HCT116 (cell line): Measurements from ENCODE around the gene PNPLA6. TPM values are rescaled to one million over a fixed set of nuclear protein-coding genes. Genes with fewer than 3 reads are reported as not detected.

Source experiments
- ATAC-seq: fragments of 200-7000 bp; cut with Tn5 transposase; 2 replicates; pipeline ENCODE4 v1.9.1; 2020; ENCODE audit warnings: mild to moderate bottlenecking, moderate library complexity
- BruUV-seq: library from RNA; stranded (reverse); fragments of 400-500 nt; replicated peaks from 2 replicates; lab custom pipeline; 2021; lab: Mats Ljungman, UMichigan
- CTCF ChIA-PET: fragments of 300-600 bp; sonication (Branson Sonifier 250); formaldehyde crosslinking; loops from one replicate; lab custom pipeline; 2021; ENCODE audit warnings: antibody characterized with exemption; lab: Charles Lee
- POLR2A ChIA-PET: fragments of 300-600, 350-600 bp; sonication (Branson Sonifier 250); formaldehyde crosslinking; loops from one replicate; lab custom pipeline; 2021; ENCODE audit warnings: antibody characterized with exemption; lab: Charles Lee
- RAD21 ChIA-PET, 2 experiments: fragments of 300-600 bp; sonication (Branson Sonifier 250); formaldehyde crosslinking; loops; one replicate each; lab custom pipeline; 2023; ENCODE audit warnings: low total read pairs in 2 of 2; ENCODE audit not compliant: uncharacterized antibody in 2 of 2, unreplicated experiment in 2 of 2, low non-redundant PET in 1 of 2; lab: Charles Lee
- DNase-seq: peaks from one replicate; pipeline ENCODE4 v3.0.0-alpha.2; 2010; ENCODE audit warnings: low read depth, low spot score
- H2AFZ ChIP-seq: fragments of 200-600 bp; shearing (Covaris generic), sonication (generic); 2 replicates; pipeline ENCODE4 v1.6.1; 2017; ENCODE audit warnings: low read depth, mixed run types, mixed read lengths, antibody characterized with exemption, low read length; ENCODE audit not compliant: poor library complexity, severe bottlenecking
- H3K27ac ChIP-seq: 2 replicates; pipeline ENCODE4 v1.5.1; 2012; ENCODE audit warnings: low read depth, low read length
- H3K27me3 ChIP-seq: fragments of 200-600 bp; sonication (generic); 2 replicates; pipeline ENCODE4 v1.6.1; 2016; ENCODE audit warnings: mixed run types, low read length, mixed read lengths; ENCODE audit not compliant: insufficient read depth
- H3K36me3 ChIP-seq, 2 experiments: fragments of 200-500 bp in 1 of 2; fragments of 200-600 bp in 1 of 2; sonication (Bioruptor generic) in 1 of 2; sonication (generic) in 1 of 2; 2 replicates each; pipeline versions ENCODE4 v1.5.1 to v1.6.1; 2014 to 2016; ENCODE audit warnings: low read length in 2 of 2, inconsistent platforms in 1 of 2, mixed read lengths in 1 of 2, mixed run types in 1 of 2; ENCODE audit not compliant: insufficient read depth in 2 of 2, control insufficient read depth in 1 of 2
- H3K4me1 ChIP-seq, 2 experiments: fragments of 200-600 bp in 1 of 2; sonication (generic) in 1 of 2; 2 replicates each; pipeline versions ENCODE4 v1.5.1 to v1.6.1; 2012 to 2017; ENCODE audit warnings: low read length in 2 of 2, inconsistent platforms in 1 of 2, mild to moderate bottlenecking in 1 of 2, mixed read lengths in 1 of 2, mixed run types in 1 of 2, moderate library complexity in 1 of 2; ENCODE audit not compliant: insufficient read depth in 2 of 2, control insufficient read depth in 1 of 2
- H3K4me2 ChIP-seq: fragments of 200-600 bp; sonication (generic); 2 replicates; pipeline ENCODE4 v1.6.1; 2017; ENCODE audit warnings: mixed run types, low read length, mixed read lengths
- H3K4me3 ChIP-seq, 2 experiments: fragments of 200-600 bp in 1 of 2; sonication (generic) in 1 of 2; replicated peaks in 1 of 2; 2 replicates each; pipeline ENCODE4 v1.5.1; 2011 to 2016; ENCODE audit warnings: low read length in 2 of 2, control low read depth in 1 of 2, low read depth in 1 of 2, mild to moderate bottlenecking in 1 of 2, mixed read lengths in 1 of 2, mixed run types in 1 of 2
- H3K79me2 ChIP-seq: fragments of 200-600 bp; sonication (generic); 2 replicates; pipeline ENCODE4 v1.6.1; 2017; ENCODE audit warnings: mild to moderate bottlenecking, mixed run types, low read length, moderate library complexity, mixed read lengths; ENCODE audit not compliant: insufficient read depth
- H3K9ac ChIP-seq: fragments of 200-600 bp; sonication (generic); 2 replicates; pipeline ENCODE4 v1.6.1; 2016; ENCODE audit warnings: low read length, mixed read lengths
- H3K9me2 ChIP-seq: fragments of 200-600 bp; sonication (generic), shearing (Covaris generic); 2 replicates; pipeline ENCODE4 v1.6.1; 2017; ENCODE audit warnings: mixed run types, mild to moderate bottlenecking, moderate library complexity; ENCODE audit not compliant: insufficient read depth
- H3K9me3 ChIP-seq, 2 experiments: fragments of 200-500 bp in 1 of 2; fragments of 200-600 bp in 1 of 2; sonication (Bioruptor generic) in 1 of 2; sonication (generic) in 1 of 2; 2 replicates each; pipeline ENCODE4 v1.6.1; 2014 to 2017; ENCODE audit warnings: low read length in 2 of 2, mixed read lengths in 2 of 2, inconsistent platforms in 1 of 2, low read depth in 1 of 2, mild to moderate bottlenecking in 1 of 2, mixed run types in 1 of 2, moderate library complexity in 1 of 2; ENCODE audit not compliant: control insufficient read depth in 1 of 2, insufficient read depth in 1 of 2
- H4K20me1 ChIP-seq: fragments of 200-600 bp; sonication (generic), shearing (Covaris generic); 2 replicates; pipeline ENCODE4 v1.6.1; 2017; ENCODE audit warnings: mixed run types, mild to moderate bottlenecking, moderate library complexity; ENCODE audit not compliant: insufficient read depth
- ATF3 ChIP-seq: IDR thresholded peaks from 2 replicates; pipeline ENCODE4 v1.6.1; 2012
- CBX3 ChIP-seq: IDR thresholded peaks from 2 replicates; pipeline ENCODE4 v1.6.1; 2012; ENCODE audit warnings: low read depth
- CEBPB ChIP-seq: IDR thresholded peaks from 2 replicates; pipeline ENCODE4 v1.6.1; 2012; ENCODE audit warnings: low read depth
- CTCF ChIP-seq, 3 experiments: fragments of 200-600 bp in 1 of 3; sonication (generic) in 1 of 3; IDR thresholded peaks in 2 of 3; conservative IDR thresholded peaks in 1 of 3; 2 replicates each; pipeline ENCODE4 v1.5.1; 2012 to 2017; ENCODE audit warnings: low read depth in 2 of 3, low read length in 2 of 3, antibody characterized with exemption in 1 of 3, borderline replicate concordance in 1 of 3, control low read depth in 1 of 3, mild to moderate bottlenecking in 1 of 3, mixed read lengths in 1 of 3, mixed run types in 1 of 3, moderate library complexity in 1 of 3; ENCODE audit not compliant: insufficient read depth in 1 of 3
- EGR1 ChIP-seq: IDR thresholded peaks from 2 replicates; pipeline ENCODE4 v1.6.1; 2012; ENCODE audit warnings: low read depth
- FOSL1 ChIP-seq: IDR thresholded peaks from 2 replicates; pipeline ENCODE4 v1.6.1; 2012; ENCODE audit warnings: low read depth
- MAX ChIP-seq: IDR thresholded peaks from 2 replicates; pipeline ENCODE4 v1.6.1; 2012
- POLR2A ChIP-seq: IDR thresholded peaks from 2 replicates; pipeline ENCODE4 v1.7.0; 2011; ENCODE audit warnings: borderline replicate concordance; ENCODE audit not compliant: insufficient read depth, insufficient read length; ENCODE audit errors: extremely low read depth
- RAD21 ChIP-seq: IDR thresholded peaks from 2 replicates; pipeline ENCODE4 v1.6.1; 2012; ENCODE audit warnings: low read depth, mild to moderate bottlenecking
- SRF ChIP-seq: IDR thresholded peaks from 2 replicates; pipeline ENCODE4 v1.6.1; 2012; ENCODE audit warnings: low read depth
- YY1 ChIP-seq: IDR thresholded peaks from 2 replicates; pipeline ENCODE4 v1.6.1; 2011; ENCODE audit warnings: low read length, low read depth, moderate library complexity, mild to moderate bottlenecking; ENCODE audit not compliant: insufficient replicate concordance; ENCODE audit errors: extremely low read depth
- ZFX ChIP-seq: fragments of 450-650 bp; IDR thresholded peaks from 2 replicates; pipeline ENCODE4 v1.6.1; 2017
- ZNF274 ChIP-seq: fragments of 200-500 bp; sonication (Bioruptor generic); IDR thresholded peaks from 2 replicates; pipeline ENCODE4 v1.6.1; 2014; ENCODE audit warnings: mild to moderate bottlenecking, low read depth, low read length, inconsistent platforms
- intact Hi-C: fragments of 100-400 bp; cut with micrococcal nuclease; formaldehyde crosslinking; loops from 2 replicates; pipeline ENCODE4 v1.10.0; 2022
- total RNA-seq: library from RNA; stranded (reverse); gene quantifications from one replicate; pipeline ENCODE4 v1.2.1, GENCODE V29; 2021; ENCODE audit not compliant: unreplicated experiment

PNPLA6 gene
- total RNA-seq, 1 experiment from 2014 or later, result 159 TPM

- Histone ChIP-seq H3K9me2 (no peaks in the 10 kb centered on the region), H3K79me2 (no peaks in the 10 kb centered on the region; the same call in 1 of the 2 replicates), H3K9me3 (no peaks in the 10 kb centered on the region), H2AFZ (no peak overlapping the region), H3K4me3 (0 out of 4 replicates have a peak overlapping the region, but pooled peaks of 1 of the 2 experiments have one; percentile 6), H3K27me3 (no peaks in the 10 kb centered on the region), H3K4me2 (peak overlapping the region; percentile 33), H4K20me1 (no peaks in the 10 kb centered on the region), H3K27ac (no peak overlapping the region; the same call in 1 of the 2 replicates), H3K4me1 (peaks cover 0 to 16% of the 10 kb centered on the region in 2 experiments; a peak in 2 of 4 replicates), H3K9ac (no peak overlapping the region), H3K36me3 (peaks cover 10 to 32% of the 10 kb centered on the region in 2 experiments)
- ChIA-PET CTCF (interaction anchor here (1.0 kb wide), 1 partner anchor 27 kb away, joined by 4 read pairs; no protein-coding TSS in a partner anchor), RAD21 (no interaction called here), POLR2A (no interaction called here)
- ATAC-seq (peak; percentile 97), DNase-seq (peak; percentile 36)
- intact Hi-C loops, result no loop called here
- TF ChIP-seq EGR1 (0 out of 2 replicates have a peak, but pooled peaks have one; percentile 38), ZFX (no peak), SRF (no peak), ATF3 (no peak)
- no TSS peak for BruUV-seq
These were observed 5.4 kb downstream of the PNPLA6 start for GRCh38 chr19:7540761-7541474.

GRCh38 chr19:7541475-7541824 is 5.9 kb downstream of the PNPLA6 start:
- Histone ChIP-seq H3K4me2 (peak overlapping the region; percentile 33), H3K36me3 (peaks cover 10 to 32% of the 10 kb centered on the region in 2 experiments), H3K4me3 (0 out of 4 replicates have a peak overlapping the region, but pooled peaks of 1 of the 2 experiments have one; percentile 6), H3K9me3 (no peaks in the 10 kb centered on the region), H3K9ac (no peak overlapping the region), H3K79me2 (no peaks in the 10 kb centered on the region), H3K9me2 (no peaks in the 10 kb centered on the region), H3K27me3 (no peaks in the 10 kb centered on the region), H4K20me1 (no peaks in the 10 kb centered on the region), H3K27ac (peak overlapping the region; percentile 25; the same call in 1 of the 2 replicates), H2AFZ (no peak overlapping the region), H3K4me1 (peaks cover 0 to 11% of the 10 kb centered on the region in 2 experiments; a peak in 2 of 4 replicates)
- POLR2A ChIA-PET, result no interaction called here
- DNase-seq (no peak), ATAC-seq (no peak)
- intact Hi-C loops, result no loop called here
- CTCF ChIA-PET, result interaction anchor here (1.0 kb wide), 1 partner anchor 27 kb away, joined by 4 read pairs; no protein-coding TSS in a partner anchor
- no TSS peak for BruUV-seq
- RAD21 ChIA-PET, result no interaction called here
- TF ChIP-seq ATF3 (no peak), CEBPB (no peak), CBX3 (no peak), ZNF274 (no peak), POLR2A (no peak), FOSL1 (no peak), ZFX (no peak), CTCF (IDR thresholded peaks at IDR 0.05 in 2 of 3, conservative IDR thresholded peaks at IDR 0.05 in 1 of 3; ENCODE audit: borderline replicate concordance in 1 of 3, insufficient read depth in 1 of 3, low read depth in 2 of 3, low read length in 2 of 3) (no peak), YY1 (no peak), RAD21 (no peak), EGR1 (no peak), MAX (no peak)
